Measurements from ENCODE around the gene IFNK. TPM values are rescaled to one million over a fixed set of nuclear protein-coding genes. Genes with fewer than 3 reads are reported as not detected.

IFNK gene
- total RNA-seq, 2 experiments from 2014 or later: not detected

DNA sequence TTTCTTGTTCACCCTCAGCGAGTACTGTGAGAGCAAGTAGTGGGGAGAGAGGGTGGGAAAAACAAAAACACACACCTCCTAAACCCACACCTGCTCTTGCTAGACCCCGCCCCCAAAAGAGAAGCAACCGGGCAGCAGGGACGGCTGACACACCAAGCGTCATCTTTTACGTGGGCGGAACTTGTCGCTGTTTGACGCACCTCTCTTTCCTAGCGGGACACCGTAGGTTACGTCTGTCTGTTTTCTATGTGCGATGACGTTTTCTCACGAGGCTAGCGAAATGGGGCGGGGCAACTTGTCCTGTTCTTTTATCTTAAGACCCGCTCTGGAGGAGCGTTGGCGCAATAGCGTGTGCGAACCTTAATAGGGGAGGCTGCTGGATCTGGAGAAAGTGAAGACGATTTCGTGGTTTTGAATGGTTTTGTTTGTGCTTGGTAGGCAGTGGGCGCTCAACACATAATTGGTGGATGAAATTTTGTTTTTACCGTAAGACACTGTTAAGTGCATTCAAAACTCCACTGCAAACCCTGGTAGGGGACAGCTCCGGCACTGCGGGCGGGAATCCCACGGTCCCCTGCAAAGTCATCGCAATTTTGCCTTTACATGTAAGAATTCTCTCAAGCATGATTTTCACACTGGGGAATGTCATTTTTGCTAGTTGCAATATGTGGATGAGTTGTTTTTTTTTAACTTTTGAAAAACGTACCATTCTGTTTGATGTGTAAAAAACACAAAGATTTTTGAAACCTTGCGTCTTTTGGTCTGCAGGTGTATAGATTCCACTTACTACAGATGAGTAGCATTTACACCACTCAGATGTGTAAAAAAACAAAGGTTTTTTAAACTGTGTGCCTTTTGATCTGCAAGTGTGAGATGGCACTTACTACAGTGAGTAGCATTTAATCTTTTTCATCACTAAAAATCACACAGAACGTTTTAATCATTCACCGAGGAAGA is 49.8 kb downstream of the IFNK start:
- DNase-seq (peak; percentile 98), ATAC-seq (peak; percentile 72)
- Mint-ChIP-seq H3K4me3 (peak overlapping the region; percentile 88), H3K4me1 (peaks cover 32% of the 10 kb centered on the region), H3K36me3 (ENCODE audit: low read depth) (peaks cover 4% of the 10 kb centered on the region), H3K27ac (peak overlapping the region; percentile 100), H3K27me3 (no peaks in the 10 kb centered on the region), H3K9me3 (ENCODE audit: low read depth) (peaks cover 8% of the 10 kb centered on the region)
- ChIA-PET POLR2A (interaction anchor here (2.0 kb wide), 1 partner anchor 207 kb away, joined by 6 read pairs; no protein-coding TSS in a partner anchor), CTCF (interaction anchor here (0.6 to 1.1 kb wide), 5 partner anchors 36 to 195 kb away, joined by 3 to 5 read pairs (median 3); no protein-coding TSS in a partner anchor)
- intact Hi-C loops (cut with DNase I, micrococcal nuclease): loop anchor here (1.0 to 5.0 kb wide), 9 partner anchors 45 to 682 kb away; partner anchors contain the start of genes IFT74 (in 2 of the 2), MOB3B (in 2 of the 2), CAAP1 (in 1 of the 2) and PLAA (in 1 of the 2)

Other genes with a start within 250 kb of the IFNK start
- gene EQTN, start 227.1 kb upstream of the IFNK start, total RNA-seq: not detected
- under 1 TPM; 0.80 to 0.88 TPM for gene MOB3B, start 5.5 kb downstream of the IFNK start, total RNA-seq
- 10 to 100 TPM; 10.2 TPM for gene C9orf72, start 49.2 kb downstream of the IFNK start, total RNA-seq